ENCODE measurements around the gene RBM10.

Gene RBM10

GRCh38 chrX:47151435-47151834, 6.4 kb downstream of the RBM10 start:
- no peak for DNase-seq

DNA sequence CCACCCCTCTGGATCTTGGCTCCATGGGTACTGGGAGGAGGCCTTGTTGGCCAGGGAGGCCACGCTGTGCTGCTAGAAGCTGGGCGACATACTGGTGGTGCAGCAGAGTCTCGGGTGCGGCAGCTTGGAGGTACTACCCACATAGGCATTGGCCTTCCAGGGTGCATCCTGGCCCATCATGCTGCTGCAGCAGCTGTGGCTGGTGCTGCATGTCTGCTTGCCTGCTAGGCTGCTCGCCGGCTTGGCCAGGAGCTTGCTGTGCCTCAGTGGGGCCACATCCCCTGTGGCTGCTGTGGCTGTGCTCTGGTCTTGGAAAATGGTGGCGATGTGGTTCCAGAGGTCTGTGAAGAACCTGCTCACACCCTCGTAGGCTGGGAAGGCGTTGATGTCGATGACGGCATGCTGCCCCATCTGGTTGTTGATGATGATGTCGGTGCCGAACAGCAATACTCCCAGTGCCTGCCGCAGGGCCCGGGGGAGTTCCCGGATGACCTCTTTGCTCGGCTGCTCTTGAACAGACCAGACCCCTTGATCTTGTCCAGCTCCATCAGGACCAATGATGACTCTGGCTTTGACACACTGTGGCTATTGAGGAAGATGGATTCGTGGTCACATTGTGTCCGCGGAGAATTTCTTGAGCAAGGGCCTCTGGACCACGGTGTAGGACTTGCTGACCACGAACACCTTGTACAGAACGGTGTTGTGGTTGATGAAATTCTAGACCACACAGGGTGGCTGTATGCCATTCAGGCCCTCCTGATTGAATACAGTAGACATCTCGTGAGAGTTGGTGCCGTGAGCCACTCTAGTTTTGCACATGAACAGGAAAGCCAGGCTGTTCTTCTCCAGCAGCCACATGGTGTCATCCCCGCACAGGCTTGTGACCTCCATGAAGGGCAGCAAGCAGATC, 11.8 kb downstream of the RBM10 start:
- no peak for DNase-seq

DNA sequence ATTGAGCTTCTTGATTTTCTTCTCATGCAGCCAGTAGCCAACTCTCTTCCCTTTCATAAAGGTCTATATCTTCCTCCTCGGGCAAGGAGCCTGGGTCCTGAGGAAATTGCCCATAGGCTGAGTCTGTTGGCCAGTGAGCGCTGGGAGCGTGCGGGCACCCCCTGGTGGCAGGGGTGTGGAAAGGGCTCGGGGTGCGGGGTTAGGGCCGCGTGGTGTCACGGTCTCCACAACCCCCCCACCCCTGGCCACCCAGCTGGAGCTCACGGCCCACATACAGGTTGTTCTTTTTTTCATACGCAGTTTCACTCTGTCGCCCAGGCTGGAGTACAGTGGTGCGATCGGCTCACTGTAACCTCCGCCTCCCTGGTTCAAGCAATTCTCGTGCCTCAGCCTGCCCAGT, 13.1 kb downstream of the RBM10 start:
- no peak for DNase-seq

DNA sequence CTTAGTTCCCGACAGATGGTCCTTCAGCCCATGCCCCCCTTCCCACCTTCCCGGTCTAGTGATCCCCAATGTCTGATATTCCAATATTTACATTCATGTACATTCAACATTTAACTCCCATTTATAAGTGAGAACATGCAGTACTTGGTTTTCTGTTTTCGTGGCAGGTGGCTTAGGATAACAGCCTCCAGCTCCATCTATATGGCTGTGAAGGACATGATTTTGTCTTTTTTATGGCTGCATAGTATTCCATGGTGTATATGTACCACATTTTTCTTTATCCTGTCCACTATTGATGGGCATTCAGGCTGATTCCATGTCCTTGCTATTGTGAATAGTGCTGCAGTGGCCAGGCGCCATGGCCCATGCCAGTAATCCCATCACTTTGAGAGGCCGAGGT, 13.8 kb downstream of the RBM10 start:
- DNase-seq = no peak

GRCh38 chrX:47160781-47161180, 15.8 kb downstream of the RBM10 start:
- no peak for DNase-seq

- no peak for DNase-seq
Measured at GRCh38 chrX:47162927-47163583, 18.0 kb downstream of the RBM10 start.

- no peak for DNase-seq
Measured at GRCh38 chrX:47164420-47164819, 19.4 kb downstream of the RBM10 start.

- no peak for DNase-seq
Measured at GRCh38 chrX:47166126-47166525, 21.1 kb downstream of the RBM10 start.

DNA sequence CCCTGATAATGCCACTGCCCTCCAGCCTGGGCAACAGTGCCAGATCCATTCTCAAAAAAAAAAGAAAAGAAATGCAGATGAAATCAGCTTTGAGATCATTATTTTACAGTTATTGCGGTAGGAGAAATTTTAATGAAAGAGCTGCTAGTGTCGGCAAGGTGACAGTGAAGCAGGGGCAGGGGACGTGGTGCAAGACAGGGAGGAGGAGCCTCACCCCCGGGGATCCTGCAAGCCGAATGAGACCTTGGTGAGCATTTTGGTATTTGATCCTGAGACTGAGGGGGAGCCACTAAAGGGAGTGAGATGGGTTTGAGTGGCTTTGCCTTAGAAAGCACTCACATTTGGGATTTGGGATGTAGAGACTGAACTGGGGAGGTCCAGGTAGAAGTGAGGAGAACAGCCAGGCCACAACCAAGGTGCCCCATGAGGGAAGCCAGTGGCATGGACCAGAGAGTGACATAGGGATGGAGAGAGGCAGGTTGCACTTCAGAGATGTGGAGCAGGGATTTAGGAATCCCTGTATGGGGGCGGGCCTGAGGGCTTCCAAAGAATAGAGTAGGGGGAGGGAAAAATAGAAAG, 23.6 kb downstream of the RBM10 start:
- DNase-seq = no peak

- no peak for DNase-seq
Measured at GRCh38 chrX:47169273-47169672, 24.3 kb downstream of the RBM10 start.

GRCh38 chrX:47169726-47170515, 24.9 kb downstream of the RBM10 start:
- DNase-seq = no peak

GRCh38 chrX:47170861-47171692, 26.1 kb downstream of the RBM10 start:
- no peak for DNase-seq

- DNase-seq = no peak
Measured at GRCh38 chrX:47171996-47172395, 27.0 kb downstream of the RBM10 start.

DNA sequence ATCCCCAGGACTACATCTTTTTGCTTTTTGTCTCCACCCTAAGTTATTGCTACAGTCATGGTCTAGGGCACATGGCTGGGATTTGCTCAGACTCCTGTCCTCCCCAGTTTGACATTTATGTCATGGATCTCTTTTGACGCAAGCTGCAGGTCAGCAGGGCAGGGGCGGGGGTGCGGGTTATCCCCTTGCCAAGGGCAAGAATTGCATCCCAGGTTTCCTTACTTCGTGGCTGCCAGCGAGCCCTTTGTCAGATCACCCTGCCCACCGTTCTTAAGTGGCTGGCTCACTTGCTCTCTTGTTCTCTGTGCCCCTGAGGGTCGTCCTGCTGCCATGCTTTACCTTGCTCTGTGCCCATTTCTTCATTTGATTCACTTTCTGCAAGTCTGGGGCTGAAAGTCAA, 27.5 kb downstream of the RBM10 start:
- no peak for DNase-seq

DNA sequence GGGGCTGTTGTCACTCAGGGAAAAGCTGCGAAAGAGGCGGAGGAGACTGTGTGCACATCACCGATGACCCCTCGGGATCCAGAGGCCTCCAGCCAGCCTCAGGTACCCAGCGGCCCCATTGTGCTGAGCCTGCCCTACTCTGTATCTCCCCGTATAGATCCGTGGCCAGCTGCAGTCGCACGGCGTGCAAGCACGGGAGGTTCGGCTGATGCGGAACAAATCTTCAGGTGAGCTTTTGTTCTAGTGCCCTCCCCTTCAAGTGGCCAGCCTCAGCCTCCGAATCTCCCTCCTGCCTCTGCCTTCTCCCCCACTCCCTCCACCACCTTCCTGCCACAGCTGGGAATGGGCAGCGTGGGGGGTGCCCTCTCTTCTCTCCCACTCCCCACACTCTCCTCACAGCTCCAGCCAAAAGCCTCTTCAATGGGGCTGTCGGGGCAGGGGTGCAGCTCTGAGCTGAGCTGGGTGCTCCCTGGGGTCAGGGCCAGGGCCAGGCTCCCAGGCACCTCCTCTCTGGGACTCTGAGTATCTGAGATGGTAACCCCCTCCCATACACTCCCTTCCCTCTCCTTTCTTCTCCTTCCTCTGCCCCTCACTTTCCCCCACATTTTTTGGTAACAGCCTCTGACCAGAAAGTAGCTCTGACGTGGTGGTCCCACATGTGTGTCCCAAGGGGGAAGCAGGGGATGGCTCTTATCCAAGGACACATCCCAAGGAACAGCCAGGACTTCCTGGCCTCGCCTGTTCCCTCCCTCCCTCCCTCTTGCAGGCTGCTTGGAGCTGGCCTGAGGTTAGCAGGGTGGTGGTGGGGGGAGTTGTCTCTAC, 28.2 kb downstream of the RBM10 start:
- DNase-seq = no peak

GRCh38 chrX:47174376-47174775, 29.4 kb downstream of the RBM10 start:
- DNase-seq = no peak

DNA sequence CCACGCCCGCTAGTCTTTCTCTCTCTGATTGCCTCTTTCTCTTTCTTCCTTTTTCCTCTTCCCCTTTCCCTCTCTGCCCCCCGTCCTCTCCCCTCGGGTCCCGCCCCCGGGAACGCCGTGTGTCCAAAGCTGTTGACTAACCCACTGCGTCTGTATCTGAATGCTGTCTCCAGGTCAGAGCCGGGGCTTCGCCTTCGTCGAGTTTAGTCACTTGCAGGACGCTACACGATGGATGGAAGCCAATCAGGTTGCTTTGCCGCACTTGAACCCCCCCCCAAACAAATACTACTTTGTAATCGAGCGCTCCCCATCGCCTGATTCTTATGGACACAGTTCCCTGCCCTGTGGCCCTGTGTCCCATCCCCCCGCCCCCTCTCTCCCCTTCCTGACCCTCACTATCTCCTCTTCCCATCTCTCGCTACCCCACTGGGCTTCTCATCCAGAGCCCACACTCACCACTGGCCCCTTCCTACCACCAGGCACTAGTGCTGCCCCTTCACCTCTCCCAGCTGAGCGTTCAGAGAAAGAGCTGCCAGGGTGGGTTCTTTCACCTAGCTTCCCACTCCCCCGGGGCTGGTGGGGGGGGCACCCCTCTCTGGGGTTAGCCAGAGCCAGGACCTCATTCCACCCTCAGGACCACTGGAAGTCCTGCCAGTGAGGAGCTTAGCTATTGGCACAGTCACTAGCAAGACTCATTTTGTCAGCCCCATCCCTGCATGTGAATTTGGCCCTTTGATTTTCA, 30.0 kb downstream of the RBM10 start:
- DNase-seq = no peak

DNA sequence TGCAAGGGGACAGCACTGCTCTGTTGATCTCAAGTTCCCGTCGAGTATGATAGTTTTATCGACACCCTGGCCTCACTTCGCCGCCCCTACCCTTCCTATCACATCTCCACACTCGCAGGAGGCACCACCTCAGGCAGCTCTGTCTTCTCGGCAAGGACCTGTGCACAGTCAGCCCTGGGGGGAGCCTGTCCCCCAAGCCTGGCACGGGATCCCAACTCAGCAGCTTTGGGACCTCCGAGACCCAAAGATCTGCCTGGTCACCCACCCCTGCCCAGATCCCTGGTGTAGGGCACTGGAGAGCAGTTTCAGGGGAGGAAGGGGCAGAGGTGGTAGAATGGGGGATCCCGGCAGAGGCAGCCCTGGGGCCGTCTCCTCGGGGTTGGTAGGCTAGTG, 30.6 kb downstream of the RBM10 start:
- DNase-seq = no peak

GRCh38 chrX:47176101-47176740, 31.2 kb downstream of the RBM10 start:
- DNase-seq = no peak

GRCh38 chrX:47177079-47177478, 32.1 kb downstream of the RBM10 start:
- DNase-seq = no peak
